Natural killer cell (primary cell): Measurements from ENCODE around the gene TNFAIP8L1. TPM values are rescaled to one million over a fixed set of nuclear protein-coding genes. Genes with fewer than 3 reads are reported as not detected.

Experiments
- ATAC-seq, 3 donors: fragments of 150-1000 bp in 2 of 3; fragments of 200-7000 bp in 1 of 3; cut with Tn5 transposase; 1 replicate in 1 of 3; 2 replicates in 2 of 3; pipeline ENCODE4 v1.10.0; 2021; ENCODE audit warnings: mild to moderate bottlenecking in 2 of 3, moderate library complexity in 2 of 3
- DNase-seq, 2 donors: peaks; one replicate each; pipeline versions ENCODE4 v3.0.0 to v3.0.0-alpha.2; 2013 to 2021; ENCODE audit warnings: mixed read lengths in 1 of 2
- H3K27ac ChIP-seq: one replicate; pipeline ENCODE4 v1.5.1; 2013; ENCODE audit warnings: mild to moderate bottlenecking, low read length
- H3K27me3 ChIP-seq: one replicate; pipeline ENCODE4 v1.6.1; 2013; ENCODE audit warnings: low read length; ENCODE audit not compliant: control insufficient read depth, insufficient read depth
- H3K36me3 ChIP-seq: one replicate; pipeline ENCODE4 v1.6.1; 2013; ENCODE audit warnings: low read length; ENCODE audit not compliant: control insufficient read depth, insufficient read depth
- H3K4me1 ChIP-seq: one replicate; pipeline ENCODE4 v1.6.1; 2013; ENCODE audit warnings: low read length; ENCODE audit not compliant: control insufficient read depth, insufficient read depth
- H3K4me3 ChIP-seq: one replicate; pipeline ENCODE4 v1.5.1; 2013; ENCODE audit warnings: low read length
- H3K9me3 ChIP-seq: one replicate; pipeline ENCODE4 v1.6.1; 2013; ENCODE audit warnings: low read length; ENCODE audit not compliant: control insufficient read depth, insufficient read depth
- H3K27ac Mint-ChIP-seq, 2 donors: one replicate each; pipeline ENCODE4 v1.8.0; 2022; ENCODE audit warnings: mild to moderate bottlenecking in 2 of 2, mixed read lengths in 2 of 2, moderate library complexity in 1 of 2
- H3K27me3 Mint-ChIP-seq, 2 donors: one replicate each; pipeline ENCODE4 v1.8.0; 2022; ENCODE audit warnings: low read depth in 2 of 2, mixed read lengths in 2 of 2
- H3K36me3 Mint-ChIP-seq: one replicate; pipeline ENCODE4 v1.8.0; 2022; ENCODE audit warnings: mixed read lengths
- H3K4me1 Mint-ChIP-seq, 2 donors: one replicate each; pipeline ENCODE4 v1.8.0; 2022; ENCODE audit warnings: mixed read lengths in 2 of 2
- H3K4me3 Mint-ChIP-seq: one replicate; pipeline ENCODE4 v1.8.0; 2022; ENCODE audit warnings: mild to moderate bottlenecking, moderate library complexity, mixed read lengths
- H3K9me3 Mint-ChIP-seq, 2 donors: one replicate each; pipeline ENCODE4 v1.8.0; 2022; ENCODE audit warnings: mixed read lengths in 2 of 2
- CTCF ChIP-seq: fragments of 200-600 bp; IDR thresholded peaks from one replicate; pipeline ENCODE4 v1.8.0; 2022; ENCODE audit warnings: antibody characterized with exemption
- WGBS: methylation state at CpG from one replicate; pipeline ENCODE4 v1.1.7; 2013; ENCODE audit warnings: missing lambda C conversion rate; ENCODE audit not compliant: insufficient coverage; 5-methylcytosine and 5-hydroxymethylcytosine counted together
- intact Hi-C: fragments of 100-400 bp; cut with micrococcal nuclease; formaldehyde crosslinking; loops from one replicate; pipeline ENCODE4 v1.14.2; 2022
- total RNA-seq, 4 donors: library from RNA; stranded (reverse); fragments of 120-200 nt in 1 of 4; gene quantifications; one replicate each; pipeline versions ENCODE4 v1.2.3 to v1.2.4, GENCODE V29; 2013 to 2022

Gene TNFAIP8L1
- total RNA-seq, 3 donors from 2014 or later (not counting 1 experiment from before 2014, with no cell fraction given), result 8.5 to 13.5 (median 13.3) TPM

GRCh38 chr19:4633140-4633967, 6.0 kb upstream of the TNFAIP8L1 start:
- no peaks in the 10 kb centered on the region for H3K27me3 ChIP-seq
- no peak overlapping the region for H3K4me3 ChIP-seq
- WGBS, result 44% methylated on average over 14 of the region's 14 CpGs
- no peaks in the 10 kb centered on the region for H3K36me3 Mint-ChIP-seq
- peak overlapping the region; percentile 75 for H3K4me3 Mint-ChIP-seq
- H3K9me3 Mint-ChIP-seq, result no peaks in the 10 kb centered on the region
- peaks cover 24% of the 10 kb centered on the region for H3K4me1 ChIP-seq
- no peak overlapping the region for H3K27ac ChIP-seq
- intact Hi-C loops, result no loop called here
- peaks cover 8 to 23% of the 10 kb centered on the region in 2 donors for H3K4me1 Mint-ChIP-seq
- H3K9me3 ChIP-seq, result no peaks in the 10 kb centered on the region
- DNase-seq, result peak in 1 of 2 donors; percentile 72
- peak; percentile 71 to 88 (median 75) for ATAC-seq
- H3K36me3 ChIP-seq, result no peaks in the 10 kb centered on the region
- H3K27ac Mint-ChIP-seq, result peak overlapping the region; percentile 56 to 66
- peak; percentile 73 for TF ChIP-seq CTCF
- peaks cover 0 to 2% of the 10 kb centered on the region in 2 donors for H3K27me3 Mint-ChIP-seq

GRCh38 chr19:4635754-4636116, 3.6 kb upstream of the TNFAIP8L1 start:
- H3K27me3 ChIP-seq, result no peaks in the 10 kb centered on the region
- H3K4me3 ChIP-seq, result peak overlapping the region; percentile 46
- no peaks in the 10 kb centered on the region for H3K27me3 Mint-ChIP-seq
- 53% methylated on average over 12 of the region's 13 CpGs for WGBS
- no peak overlapping the region for H3K27ac Mint-ChIP-seq
- H3K4me1 Mint-ChIP-seq, result peaks cover 17 to 36% of the 10 kb centered on the region in 2 donors
- intact Hi-C loops, result loop anchor here (1.0 to 5.0 kb wide), 3 partner anchors 38 to 70 kb away; no protein-coding TSS in a partner anchor
- no peaks in the 10 kb centered on the region for H3K36me3 Mint-ChIP-seq
- H3K9me3 ChIP-seq, result no peaks in the 10 kb centered on the region
- H3K4me3 Mint-ChIP-seq, result peak overlapping the region; percentile 59
- no peak overlapping the region for H3K27ac ChIP-seq
- DNase-seq (no peak), ATAC-seq (no peak)
- no peaks in the 10 kb centered on the region for H3K36me3 ChIP-seq
- no peaks in the 10 kb centered on the region for H3K9me3 Mint-ChIP-seq
- TF ChIP-seq CTCF, result no peak
- peaks cover 43% of the 10 kb centered on the region for H3K4me1 ChIP-seq

- ATAC-seq (peak in 2 of 3 donors; percentile 14 to 20), DNase-seq (peak; percentile 77 to 84)
- Histone ChIP-seq H3K36me3 (no peaks in the 10 kb centered on the region), H3K27ac (no peak overlapping the region), H3K4me1 (peaks cover 48% of the 10 kb centered on the region), H3K27me3 (no peaks in the 10 kb centered on the region), H3K4me3 (peak overlapping the region; percentile 46), H3K9me3 (no peaks in the 10 kb centered on the region)
- intact Hi-C loops, result loop anchor here (1.0 to 5.0 kb wide), 3 partner anchors 39 to 71 kb away; no protein-coding TSS in a partner anchor
- Mint-ChIP-seq H3K27me3 (no peaks in the 10 kb centered on the region), H3K4me1 (peaks cover 17 to 36% of the 10 kb centered on the region in 2 donors), H3K27ac (peak overlapping the region in 1 of 2 donors; percentile 38), H3K36me3 (no peaks in the 10 kb centered on the region), H3K9me3 (no peaks in the 10 kb centered on the region), H3K4me3 (peak overlapping the region; percentile 59)
- TF ChIP-seq CTCF, result peak; percentile 95
- WGBS, result under 1% methylated on average over 43 of the region's 43 CpGs
These were observed 3.1 kb upstream of the TNFAIP8L1 start for GRCh38 chr19:4636151-4636717.
